ENCODE data around the gene HTD2.
"Not testable (repeated sequence)": the region's sequence is repeated elsewhere in the genome, so short reads cannot be mapped to it uniquely, and the experiment has no call there.

- TF ChIP-seq POLR2A (IDR thresholded peaks at IDR 0.05; ENCODE audit: low read depth, low read length); TAF1 (IDR thresholded peaks at IDR 0.05; ENCODE audit: borderline replicate concordance, low read depth, low read length); POLR2AphosphoS5 (IDR thresholded peaks at IDR 0.05; ENCODE audit: low read depth, low read length): not testable (repeated sequence)
These were observed 33.0 kb upstream of the HTD2 start for GRCh38 chr3:58273362-58273761.

Data from GM12892 (cell line).